ENCODE measurements around the gene EPHA10. TPM values are rescaled to one million over a fixed set of nuclear protein-coding genes. Genes with fewer than 3 reads are reported as not detected.

The EPHA10 gene
- total RNA-seq, 2 donors from 2014 or later = 0.22 TPM; not detected in 1

DNA sequence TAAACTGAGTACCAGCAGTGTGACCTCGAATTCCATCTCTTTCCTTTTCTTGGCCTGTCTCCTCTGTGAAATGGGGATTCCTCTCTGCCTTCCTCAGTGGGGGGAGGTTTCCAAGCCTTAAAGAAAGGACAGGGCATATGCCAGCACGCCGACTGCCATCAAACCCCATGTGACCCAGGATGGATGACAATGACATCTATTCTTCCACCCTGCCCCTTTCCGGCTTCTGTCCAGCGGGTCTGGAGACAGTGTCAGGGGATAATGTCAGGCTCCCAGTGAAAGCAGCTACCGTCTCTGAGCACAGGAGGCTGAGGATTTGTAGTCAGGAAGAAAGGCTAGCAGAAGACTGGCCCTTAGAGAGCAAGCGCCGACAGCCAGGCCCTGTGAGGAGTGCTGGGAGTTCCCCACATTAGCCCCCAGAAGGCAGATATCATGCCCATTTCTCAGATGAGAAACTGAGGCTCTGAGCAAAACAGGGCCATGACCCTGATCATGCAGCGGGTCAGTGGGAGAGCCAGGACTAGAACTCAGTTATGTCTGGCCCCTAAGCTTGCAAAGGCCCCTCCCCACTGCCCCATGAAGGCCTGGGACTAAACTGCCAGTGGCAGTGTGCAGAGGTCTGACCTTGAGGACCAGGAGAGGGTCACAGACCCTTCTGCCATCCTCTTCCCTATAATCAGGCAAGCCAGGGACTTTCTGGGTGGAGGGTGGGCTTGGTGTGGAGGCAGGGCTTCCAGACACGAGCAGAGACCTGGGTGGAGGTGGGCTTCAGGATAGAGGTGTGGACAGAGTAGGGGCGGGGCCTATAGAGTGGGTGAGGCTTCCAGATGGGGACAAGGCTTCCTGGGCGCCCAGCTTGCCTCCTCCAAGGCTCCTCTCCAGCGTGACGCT is 42.5 kb downstream of the EPHA10 start:
- TF ChIP-seq CTCF (IDR thresholded peaks at IDR 0.05) = no peak
- no peaks in the 10 kb centered on the region for H3K9me3 ChIP-seq
- H3K36me3 ChIP-seq = no peaks in the 10 kb centered on the region
- H3K27ac ChIP-seq = no peak overlapping the region
- no peak overlapping the region for H3K4me3 ChIP-seq
- DNase-seq (ENCODE audit: low spot score) = no peak
- no peaks in the 10 kb centered on the region for H3K4me1 ChIP-seq
- H3K27me3 ChIP-seq = no peaks in the 10 kb centered on the region

- Histone ChIP-seq H3K36me3 (no peaks in the 10 kb centered on the region), H3K9me3 (no peaks in the 10 kb centered on the region), H3K4me1 (no peaks in the 10 kb centered on the region), H3K27me3 (no peaks in the 10 kb centered on the region), H3K4me3 (no peak overlapping the region), H3K27ac (no peak overlapping the region)
- DNase-seq (ENCODE audit: low spot score) = no peak
- no peak for TF ChIP-seq CTCF (IDR thresholded peaks at IDR 0.05)
These were observed 43.4 kb downstream of the EPHA10 start for GRCh38 chr1:37721565-37721964.

- no peaks in the 10 kb centered on the region for H3K36me3 ChIP-seq
- DNase-seq (ENCODE audit: low spot score) = no peak
- H3K4me3 ChIP-seq = no peak overlapping the region
- TF ChIP-seq CTCF (IDR thresholded peaks at IDR 0.05) = no peak
- H3K4me1 ChIP-seq = no peaks in the 10 kb centered on the region
- no peak overlapping the region for H3K27ac ChIP-seq
- no peaks in the 10 kb centered on the region for H3K9me3 ChIP-seq
- H3K27me3 ChIP-seq = no peaks in the 10 kb centered on the region
These were observed 44.4 kb downstream of the EPHA10 start for GRCh38 chr1:37720231-37721130.

- H3K27me3 ChIP-seq = no peaks in the 10 kb centered on the region
- H3K9me3 ChIP-seq = no peaks in the 10 kb centered on the region
- H3K4me3 ChIP-seq = no peak overlapping the region
- no peaks in the 10 kb centered on the region for H3K4me1 ChIP-seq
- H3K27ac ChIP-seq = no peak overlapping the region
- H3K36me3 ChIP-seq = no peaks in the 10 kb centered on the region
- TF ChIP-seq CTCF (IDR thresholded peaks at IDR 0.05) = no peak
- no peak for DNase-seq (ENCODE audit: low spot score)
These were observed 45.2 kb downstream of the EPHA10 start for GRCh38 chr1:37719572-37720195.

- no peaks in the 10 kb centered on the region for H3K36me3 ChIP-seq
- no peaks in the 10 kb centered on the region for H3K9me3 ChIP-seq
- no peak overlapping the region for H3K27ac ChIP-seq
- H3K27me3 ChIP-seq = no peaks in the 10 kb centered on the region
- no peaks in the 10 kb centered on the region for H3K4me1 ChIP-seq
- no peak overlapping the region for H3K4me3 ChIP-seq
- DNase-seq (ENCODE audit: low spot score) = no peak
- no peak for TF ChIP-seq CTCF (IDR thresholded peaks at IDR 0.05)
These were observed 45.9 kb downstream of the EPHA10 start for GRCh38 chr1:37718901-37719571.
